A673 (cell line): Measurements from ENCODE around the gene ZNF524. TPM values are rescaled to one million over a fixed set of nuclear protein-coding genes. Genes with fewer than 3 reads are reported as not detected.
"Not testable (repeated sequence)": the region's sequence is repeated elsewhere in the genome, so short reads cannot be mapped to it uniquely, and the experiment has no call there.

Source experiments
- BruUV-seq: library from RNA; stranded (reverse); fragments of 400-500 nt; replicated peaks from 2 replicates; lab custom pipeline; 2021; lab: Mats Ljungman, UMichigan
- CTCF ChIA-PET: fragments of 300-600 bp; sonication (Branson Sonifier 250); formaldehyde crosslinking; loops from one replicate; lab custom pipeline; 2022; ENCODE audit warnings: antibody characterized with exemption; lab: Charles Lee
- POLR2A ChIA-PET: fragments of 300-600 bp; sonication (Branson Sonifier 250); formaldehyde crosslinking; loops from one replicate; lab custom pipeline; 2022; ENCODE audit warnings: antibody characterized with exemption; ENCODE audit not compliant: low non-redundant PET; lab: Charles Lee
- DNase-seq: peaks from one replicate; pipeline ENCODE4 v3.0.0-alpha.2; 2015; ENCODE audit warnings: low spot score
- H3K27ac ChIP-seq: fragments of 200-600 bp; sonication (generic); 2 replicates; pipeline ENCODE4 v1.5.1; 2016; ENCODE audit warnings: mixed run types, low read depth, mild to moderate bottlenecking, mixed read lengths, antibody characterized with exemption, low read length; ENCODE audit not compliant: poor library complexity, severe bottlenecking
- H3K27me3 ChIP-seq: fragments of 200-600 bp; sonication (generic); replicated peaks from 2 replicates; pipeline ENCODE4 v1.6.1; 2017; ENCODE audit warnings: mixed run types, low read depth, mild to moderate bottlenecking, mixed read lengths, antibody characterized with exemption, low read length; ENCODE audit not compliant: insufficient read depth, poor library complexity
- H3K36me3 ChIP-seq: fragments of 200-600 bp; sonication (generic); 2 replicates; pipeline ENCODE4 v1.6.1; 2016; ENCODE audit warnings: mixed run types, mild to moderate bottlenecking, mixed read lengths, antibody characterized with exemption, low read length; ENCODE audit not compliant: insufficient read depth, poor library complexity, severe bottlenecking
- H3K4me1 ChIP-seq: fragments of 200-600 bp; sonication (generic); 2 replicates; pipeline ENCODE4 v1.6.1; 2017; ENCODE audit warnings: mixed run types, mild to moderate bottlenecking, mixed read lengths, antibody characterized with exemption, low read length; ENCODE audit not compliant: insufficient read depth, poor library complexity, severe bottlenecking
- H3K4me3 ChIP-seq: fragments of 200-600 bp; sonication (generic); 2 replicates; pipeline ENCODE4 v1.5.1; 2016; ENCODE audit warnings: low read depth, mixed run types, mild to moderate bottlenecking, mixed read lengths, low read length; ENCODE audit not compliant: poor library complexity, severe bottlenecking
- H3K9me3 ChIP-seq: fragments of 200-600 bp; sonication (generic); 2 replicates; pipeline ENCODE4 v1.6.1; 2016; ENCODE audit warnings: mixed run types, low read depth, mild to moderate bottlenecking, mixed read lengths, antibody characterized with exemption, low read length; ENCODE audit not compliant: poor library complexity, severe bottlenecking
- CTCF ChIP-seq: fragments of 300-800, 200-600 bp; sonication (generic); conservative IDR thresholded peaks from 2 replicates; pipeline ENCODE4 v1.5.1; 2017; ENCODE audit warnings: low read depth, mild to moderate bottlenecking, antibody characterized with exemption, low read length, moderate library complexity, mixed read lengths
- EZH2 ChIP-seq: fragments of 200-600 bp; sonication (generic); IDR thresholded peaks from 2 replicates; pipeline ENCODE4 v1.6.1; 2017; ENCODE audit warnings: borderline replicate concordance, low read depth, mild to moderate bottlenecking, mixed read lengths, antibody characterized with exemption, low read length; ENCODE audit not compliant: poor library complexity, severe bottlenecking
- intact Hi-C: fragments of 100-400 bp; cut with micrococcal nuclease; formaldehyde crosslinking; loops from one replicate; pipeline ENCODE4 v1.10.0; 2022; ENCODE audit not compliant: unreplicated experiment
- total RNA-seq: library from RNA; stranded (reverse); gene quantifications from 2 replicates; pipeline ENCODE4 v1.2.3, GENCODE V29; 2021

Gene ZNF524
- total RNA-seq, 1 experiment from 2014 or later, result 7.5 TPM

GRCh38 chr19:55581823-55582223 is 18.3 kb upstream of the ZNF524 start:
- POLR2A ChIA-PET, result interaction anchor here (0.5 kb wide), 1 partner anchor 17 kb away, joined by 3 read pairs; the partner anchor contains the start of gene FIZ1

GRCh38 chr19:55582284-55582683 is 17.8 kb upstream of the ZNF524 start:
- DNase-seq, H3K4me3 ChIP-seq, H3K9me3 ChIP-seq, BruUV-seq, H3K27ac ChIP-seq, CTCF ChIA-PET, intact Hi-C loops, POLR2A ChIA-PET, H3K27me3 ChIP-seq: not testable (repeated sequence)
- Histone ChIP-seq H3K36me3 (peaks cover 12% of the 10 kb centered on the region), H3K4me1 (peaks cover 22% of the 10 kb centered on the region)

More at GRCh38 chr19:55581823-55582223, 18.3 kb upstream of the ZNF524 start:
- Histone ChIP-seq H3K4me3 (no peak overlapping the region), H3K4me1 (peaks cover 17% of the 10 kb centered on the region), H3K9me3 (no peaks in the 10 kb centered on the region), H3K27me3 (no peaks in the 10 kb centered on the region), H3K36me3 (peaks cover 15% of the 10 kb centered on the region), H3K27ac (no peak overlapping the region)
- TF ChIP-seq CTCF (no peak), EZH2 (no peak)
- BruUV-seq, result no TSS peak
- intact Hi-C loops, result no loop called here
- CTCF ChIA-PET, result no interaction called here
- no peak for DNase-seq

DNA sequence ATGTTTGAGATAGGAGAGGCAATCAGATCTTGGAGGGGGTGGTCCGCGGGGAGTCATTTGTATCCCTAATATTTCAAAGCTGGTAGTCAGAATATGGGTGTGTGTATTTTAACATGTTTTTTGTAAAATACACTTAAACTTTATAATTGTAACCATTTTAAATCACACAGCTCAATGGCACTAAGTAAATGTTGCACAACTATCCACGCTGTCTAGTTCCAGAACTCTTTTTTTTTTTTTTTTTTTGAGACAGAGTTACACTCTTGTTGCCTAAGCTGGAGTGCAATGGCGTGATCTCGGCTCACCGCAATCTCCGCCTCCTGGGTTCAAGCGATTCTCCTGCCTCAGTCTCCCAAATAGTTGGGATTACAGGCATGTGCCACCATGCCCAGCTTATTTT is 16.2 kb upstream of the ZNF524 start:
- peaks cover 22% of the 10 kb centered on the region for H3K4me1 ChIP-seq
- ChIA-PET CTCF (interaction anchor here (0.6 kb wide), 1 partner anchor 17 kb away, joined by 7 read pairs; no protein-coding TSS in a partner anchor), POLR2A (interaction anchor here (0.6 kb wide), 1 partner anchor 13 kb away, joined by 8 read pairs; no protein-coding TSS in a partner anchor)
- DNase-seq, intact Hi-C loops, BruUV-seq, H3K27me3 ChIP-seq, H3K4me3 ChIP-seq, H3K27ac ChIP-seq, H3K9me3 ChIP-seq, H3K36me3 ChIP-seq: not testable (repeated sequence)

- ChIA-PET CTCF (no interaction called here), POLR2A (no interaction called here)
- H3K27ac ChIP-seq, result peak overlapping the region; percentile 90
- no peak for DNase-seq
- H3K9me3 ChIP-seq, result no peaks in the 10 kb centered on the region
- no peak for TF ChIP-seq EZH2
- intact Hi-C loops, result no loop called here
- H3K36me3 ChIP-seq, result no peaks in the 10 kb centered on the region
- no peaks in the 10 kb centered on the region for H3K27me3 ChIP-seq
- H3K4me3 ChIP-seq, result no peak overlapping the region
- H3K4me1 ChIP-seq, result peaks cover 22% of the 10 kb centered on the region
- BruUV-seq, result no TSS peak
These were observed 15.2 kb upstream of the ZNF524 start for GRCh38 chr19:55584871-55585270.
